GM18511 (cell line): Measurements from ENCODE around the gene SYT3.

Source experiments
- ATAC-seq: cut with Tn5 transposase; IDR thresholded peaks from one replicate; pipeline ENCODE4 v1.9.1; 2021; ENCODE audit warnings: mild to moderate bottlenecking, moderate library complexity; ENCODE audit not compliant: unreplicated experiment

SYT3 gene, protein sequence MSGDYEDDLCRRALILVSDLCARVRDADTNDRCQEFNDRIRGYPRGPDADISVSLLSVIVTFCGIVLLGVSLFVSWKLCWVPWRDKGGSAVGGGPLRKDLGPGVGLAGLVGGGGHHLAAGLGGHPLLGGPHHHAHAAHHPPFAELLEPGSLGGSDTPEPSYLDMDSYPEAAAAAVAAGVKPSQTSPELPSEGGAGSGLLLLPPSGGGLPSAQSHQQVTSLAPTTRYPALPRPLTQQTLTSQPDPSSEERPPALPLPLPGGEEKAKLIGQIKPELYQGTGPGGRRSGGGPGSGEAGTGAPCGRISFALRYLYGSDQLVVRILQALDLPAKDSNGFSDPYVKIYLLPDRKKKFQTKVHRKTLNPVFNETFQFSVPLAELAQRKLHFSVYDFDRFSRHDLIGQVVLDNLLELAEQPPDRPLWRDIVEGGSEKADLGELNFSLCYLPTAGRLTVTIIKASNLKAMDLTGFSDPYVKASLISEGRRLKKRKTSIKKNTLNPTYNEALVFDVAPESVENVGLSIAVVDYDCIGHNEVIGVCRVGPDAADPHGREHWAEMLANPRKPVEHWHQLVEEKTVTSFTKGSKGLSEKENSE

GRCh38 chr19:50639121-50640112, at the start of gene SYT3:
SYT3 (minus strand) TSS chr19:50639881; CDS start chr19:50637411, 2,470 bp downstream.
- ATAC-seq, result no peak

GRCh38 chr19:50688766-50689165, 49.1 kb upstream of the SYT3 start:
- ATAC-seq, result no peak

- no peak for ATAC-seq
Observed at GRCh38 chr19:50686310-50687032, 46.8 kb upstream of the SYT3 start.

GRCh38 chr19:50679177-50680125, 39.8 kb upstream of the SYT3 start:
- ATAC-seq, result peak; percentile 81

GRCh38 chr19:50678323-50678722, 38.6 kb upstream of the SYT3 start:
- no peak for ATAC-seq

DNA sequence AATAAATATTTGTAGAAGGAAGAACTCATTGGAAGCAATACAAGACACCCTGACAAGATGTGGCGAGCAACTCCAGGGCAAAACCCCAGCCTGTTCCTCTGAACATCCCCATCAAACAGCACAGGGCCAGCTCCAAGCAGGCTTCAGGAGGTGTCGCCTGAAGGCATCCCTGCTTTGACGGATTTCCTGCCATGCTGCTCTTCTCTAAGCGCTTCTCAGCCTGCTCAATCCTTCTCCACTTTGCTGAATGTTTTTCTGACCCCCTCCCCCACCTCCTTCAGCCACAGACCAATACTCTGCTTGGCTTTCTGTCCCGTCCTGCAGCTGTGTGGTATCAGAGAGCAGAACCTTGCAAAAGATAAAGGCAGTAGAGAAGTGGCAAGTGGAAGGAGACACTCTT, 38.0 kb upstream of the SYT3 start:
- ATAC-seq, result no peak

DNA sequence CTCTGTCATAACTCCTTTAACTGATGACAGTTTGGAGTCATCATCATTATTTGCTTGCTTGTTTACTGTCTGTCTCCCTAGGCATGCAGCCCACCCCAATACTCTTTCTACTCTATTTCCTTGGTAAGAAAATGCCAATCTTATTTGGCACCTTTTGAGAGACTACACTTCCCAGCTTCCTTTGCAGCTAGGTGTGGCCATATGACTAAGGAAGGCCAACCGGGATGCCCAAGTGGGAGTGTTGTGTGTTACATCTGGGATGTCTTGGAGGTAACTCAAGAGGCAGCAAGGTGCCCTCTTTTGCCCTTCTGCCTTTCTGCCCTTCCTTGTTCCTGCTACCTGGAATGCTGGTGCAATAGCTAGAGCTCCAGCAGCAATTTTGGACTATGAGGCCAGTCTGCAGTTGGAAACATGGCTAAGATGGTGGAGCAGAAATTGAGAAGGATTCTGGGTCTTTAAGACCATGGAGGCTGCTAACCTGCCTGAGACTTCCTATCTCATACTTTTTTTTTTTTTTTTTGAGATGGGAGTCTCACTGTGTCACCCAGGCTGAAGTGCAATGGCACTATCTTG, 37.0 kb upstream of the SYT3 start:
- no peak for ATAC-seq

GRCh38 chr19:50673118-50673517, 33.4 kb upstream of the SYT3 start:
- ATAC-seq, result no peak

DNA sequence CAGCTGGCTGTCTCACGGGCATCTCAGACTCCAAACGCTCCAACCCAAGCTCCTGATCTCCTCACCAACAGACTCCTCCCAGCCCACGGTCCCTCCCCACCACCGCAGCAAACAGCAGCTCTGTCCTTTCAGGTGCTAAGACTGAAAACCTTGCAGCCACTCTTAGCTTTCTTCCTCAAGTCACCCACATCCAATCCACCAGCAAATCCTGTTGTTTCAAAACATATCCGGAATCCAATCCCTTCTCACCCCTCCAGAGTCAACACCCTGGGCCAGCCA, 30.4 kb upstream of the SYT3 start:
- no peak for ATAC-seq

- ATAC-seq, result no peak
Observed at GRCh38 chr19:50669302-50670101, 29.8 kb upstream of the SYT3 start.

DNA sequence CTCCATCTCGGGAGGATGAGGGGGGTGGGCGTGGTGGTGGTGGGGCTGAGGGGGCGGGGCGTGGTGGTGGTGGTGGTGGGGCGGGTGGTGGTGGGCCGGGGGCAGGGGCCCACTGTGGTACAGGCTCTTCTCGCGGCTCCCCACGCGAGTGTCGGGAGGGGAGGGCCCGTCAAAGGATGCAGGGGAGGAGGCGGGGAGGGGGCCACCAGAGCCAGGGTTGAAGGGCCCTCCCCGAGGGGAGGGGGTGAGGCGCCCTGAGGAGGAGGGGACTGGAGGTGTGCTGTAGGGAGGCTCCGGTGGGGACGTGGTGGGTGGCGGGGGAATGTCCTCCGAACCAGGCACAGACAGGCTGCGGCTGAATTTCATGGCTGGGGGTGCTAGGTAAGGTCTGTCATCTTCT, 29.2 kb upstream of the SYT3 start:
- ATAC-seq, result no peak

DNA sequence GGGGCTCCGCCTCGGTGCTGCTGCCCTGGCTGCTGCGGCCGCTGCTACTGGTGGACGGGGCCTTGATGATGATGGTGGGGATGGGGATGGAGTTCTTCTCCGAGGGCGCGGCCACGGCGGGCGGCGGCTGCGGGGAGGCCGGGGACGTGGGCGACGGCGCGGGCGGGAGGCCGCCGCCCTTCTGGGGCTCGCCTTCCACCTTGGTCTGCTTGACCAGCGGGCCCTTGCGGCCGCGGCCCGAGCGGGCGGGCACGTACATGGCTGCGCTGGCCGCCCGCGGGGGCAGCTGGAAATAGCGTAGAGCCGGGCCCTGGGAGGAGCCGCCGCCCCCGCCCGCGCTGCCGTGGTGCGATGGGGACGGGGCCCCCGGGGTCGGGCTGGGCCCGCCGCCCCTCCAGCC, 28.7 kb upstream of the SYT3 start:
- no peak for ATAC-seq

DNA sequence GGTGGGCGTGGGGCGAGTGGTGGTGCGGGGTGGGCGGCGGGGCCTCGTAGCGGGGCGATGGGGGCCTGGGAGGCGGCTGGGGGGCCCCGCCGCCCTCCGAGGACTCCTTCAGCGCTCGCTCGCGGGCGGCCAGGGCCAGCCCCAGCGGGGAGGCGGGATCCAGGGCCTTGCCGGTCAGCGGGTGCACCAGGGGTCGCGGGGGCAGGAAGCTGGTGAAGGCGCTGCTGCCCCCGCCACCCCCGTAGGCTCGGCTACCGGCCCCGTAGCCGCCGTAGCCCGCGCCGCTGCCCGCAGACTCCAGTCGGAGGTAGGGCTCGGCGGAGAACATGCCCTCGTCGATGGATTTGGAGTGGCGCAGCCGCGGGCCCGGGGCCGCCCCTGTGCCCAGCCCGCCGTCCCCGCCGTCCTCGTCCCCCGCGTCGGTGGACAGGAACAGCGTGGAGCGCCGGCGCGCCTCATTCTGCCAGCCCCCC, 28.1 kb upstream of the SYT3 start:
- no peak for ATAC-seq

DNA sequence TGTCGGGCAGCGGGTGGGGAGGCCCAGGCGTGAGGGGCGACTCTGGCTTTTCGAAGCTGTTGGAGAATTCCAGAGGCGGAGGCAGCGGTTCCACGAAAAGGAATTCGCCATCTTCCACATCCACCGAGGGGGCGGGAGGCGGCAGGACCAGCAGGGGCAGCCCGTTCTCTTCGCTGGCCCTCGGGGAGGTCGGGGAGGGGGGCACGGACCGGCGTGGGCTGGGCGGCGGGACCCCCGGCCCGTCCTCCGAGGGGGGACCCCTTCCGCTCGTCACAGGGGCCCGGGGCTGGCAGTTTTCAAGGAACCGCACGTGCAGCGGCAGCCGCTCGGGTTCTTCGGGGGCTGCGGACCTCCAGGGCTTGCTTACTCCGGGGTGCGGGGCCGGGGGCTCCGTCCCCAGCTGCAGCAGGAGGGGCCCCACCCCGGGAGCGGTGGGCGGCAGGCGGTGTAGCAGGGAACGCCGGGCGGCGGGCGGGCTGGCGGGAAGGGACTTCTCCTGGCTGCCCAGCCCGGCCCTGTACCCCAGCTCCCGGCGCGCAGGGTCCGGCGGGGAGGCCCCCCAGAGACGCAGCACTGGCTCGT, 27.6 kb upstream of the SYT3 start:
- ATAC-seq, result no peak

- ATAC-seq, result no peak
Observed at GRCh38 chr19:50666346-50667176, 26.9 kb upstream of the SYT3 start.

DNA sequence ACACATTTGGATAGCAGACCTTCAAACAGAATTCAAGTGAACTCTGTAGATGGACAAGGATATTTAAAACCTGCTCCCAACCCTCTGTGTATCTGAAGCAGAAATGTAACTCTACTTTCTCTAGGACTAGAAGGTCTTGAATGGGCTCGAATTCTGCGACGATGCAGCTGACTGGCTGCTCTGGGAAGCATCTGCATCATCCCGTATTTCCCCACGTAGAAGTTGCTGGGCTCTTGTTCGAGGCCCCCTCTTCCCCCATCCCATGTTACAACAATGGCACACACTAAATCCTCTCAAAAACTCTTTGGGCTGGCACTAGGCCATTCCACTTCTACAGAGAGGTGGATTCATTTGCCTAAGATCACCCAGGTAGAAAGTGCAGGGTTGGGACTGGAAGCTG, 24.5 kb upstream of the SYT3 start:
- ATAC-seq, result no peak

DNA sequence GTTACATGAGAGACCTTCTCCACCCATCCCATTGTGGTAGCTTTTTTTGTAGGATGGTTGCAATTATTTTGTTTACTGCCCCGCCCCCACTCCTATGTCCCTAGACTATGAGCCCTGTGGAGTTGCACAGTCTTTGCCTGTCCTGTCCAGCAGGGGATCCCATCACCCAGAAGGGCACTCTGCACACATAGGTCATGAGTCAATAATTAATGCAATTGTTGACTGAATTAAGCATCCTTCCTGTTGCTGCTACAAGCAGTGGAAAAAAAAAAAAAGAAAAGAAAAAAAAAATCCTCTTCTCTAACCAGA, 23.8 kb upstream of the SYT3 start:
- no peak for ATAC-seq
